ENCODE results near the gene TM4SF18.
A peak's percentile ranks its signal among the peaks of the same experiment; 100 is the strongest.

Gene TM4SF18

DNA sequence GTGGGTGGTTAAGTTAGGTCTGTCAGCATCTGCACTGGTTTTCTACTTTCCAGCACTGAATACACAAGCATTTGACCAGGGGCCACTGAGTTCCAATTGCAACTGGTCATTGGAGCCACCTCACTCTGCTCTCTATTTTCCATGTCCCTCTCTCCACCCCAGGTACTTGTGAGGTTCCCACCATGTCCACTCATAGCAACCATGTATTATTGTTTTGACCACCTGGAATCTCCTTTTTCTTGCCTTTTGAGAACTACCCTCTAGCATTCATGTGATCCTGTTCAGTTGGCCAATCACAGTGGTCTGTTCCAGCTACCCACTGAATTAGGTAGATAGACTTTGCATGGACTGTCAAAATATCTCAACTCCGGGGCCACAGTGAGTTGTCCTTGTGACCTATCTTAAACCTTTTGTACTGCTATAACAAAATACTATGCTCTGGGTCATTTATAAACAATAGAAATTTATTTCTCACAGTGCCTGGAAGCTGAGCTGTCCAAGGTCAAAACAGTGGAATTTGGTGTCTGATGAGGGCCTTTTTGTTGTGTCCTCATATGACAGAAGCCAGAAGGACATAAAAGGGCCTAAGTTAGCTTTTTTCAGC, 20.2 kb upstream of the TM4SF18 start:
- Histone ChIP-seq H3K23ac (ENCODE audit: low read depth, low read length, poor library complexity) (no peak overlapping the region), H3K79me1 (ENCODE audit: low read depth, low read length) (no peaks in the 10 kb centered on the region), H4K91ac (ENCODE audit: low read depth, low read length, poor library complexity) (no peak overlapping the region), H3K36me3 (replicated peaks in 1 of 2; ENCODE audit: control insufficient read depth in 2 of 2, insufficient read depth in 2 of 2, low read length in 2 of 2) (no peaks in the 10 kb centered on the region), H3K14ac (ENCODE audit: low read length) (no peak overlapping the region), H3K27ac (replicated peaks; ENCODE audit: low read length) (no peak overlapping the region), H3K18ac (ENCODE audit: low read length) (no peak overlapping the region), H2BK12ac (ENCODE audit: low read length) (no peak overlapping the region), H3K4ac (ENCODE audit: low read length) (no peak overlapping the region), H3K4me3 (ENCODE audit: low read length in 2 of 2) (no peak overlapping the region), H3K9ac (ENCODE audit: low read depth, low read length, poor library complexity) (no peak overlapping the region), H2BK15ac (ENCODE audit: low read length) (no peak overlapping the region), H3K4me1 (ENCODE audit: control insufficient read depth in 2 of 2, insufficient read depth in 1 of 2, low read depth in 1 of 2, low read length in 2 of 2) (no peaks in the 10 kb centered on the region), H2AK5ac (ENCODE audit: low read depth, low read length) (no peak overlapping the region), H2BK120ac (ENCODE audit: low read depth, low read length) (no peak overlapping the region), H3K4me2 (ENCODE audit: insufficient read depth, low read length, poor library complexity, severe bottlenecking) (no peak overlapping the region), H3K9me3 (replicated peaks in 1 of 2; ENCODE audit: control insufficient read depth in 2 of 2, insufficient read depth in 1 of 2, low read depth in 1 of 2, low read length in 2 of 2) (no peaks in the 10 kb centered on the region), H3K27me3 (ENCODE audit: control insufficient read depth in 3 of 3, insufficient read depth in 3 of 3, low read depth in 1 of 3, low read length in 3 of 3) (peaks cover 0 to 4% (median 0%) of the 10 kb centered on the region in 3 experiments), H2AFZ (ENCODE audit: low read length) (no peak overlapping the region), H2BK5ac (ENCODE audit: low read length) (no peak overlapping the region), H4K8ac (ENCODE audit: low read depth, low read length) (no peak overlapping the region)
- WGBS, 2 donors (ENCODE audit: extremely low coverage in 2 of 2, insufficient read length in 2 of 2, insufficient replicate concordance in 1 of 2), result no CpG with 5 or more reads among the region's 1 CpG
- no peak for DNase-seq (ENCODE audit: low spot score)

DNA sequence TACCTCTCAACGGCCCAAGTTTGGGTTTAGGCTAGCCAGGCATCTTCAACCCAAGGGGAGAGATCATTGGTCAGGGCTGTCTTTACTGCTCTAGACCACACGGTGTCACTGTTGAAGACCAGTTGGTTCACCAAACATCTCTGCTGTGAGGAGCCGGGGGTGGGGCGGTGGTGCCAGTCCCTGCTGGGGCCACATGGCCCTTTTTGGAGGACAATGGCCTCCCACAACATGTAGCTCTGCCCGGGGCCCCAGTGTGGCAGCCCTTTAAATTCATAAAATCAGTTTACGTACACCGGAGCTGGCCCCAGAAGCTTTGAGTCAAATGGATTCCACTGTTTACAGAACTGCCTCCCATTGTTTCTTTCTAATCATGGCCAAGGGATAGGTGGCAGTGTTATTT, 19.1 kb upstream of the TM4SF18 start:
- WGBS, 2 donors (ENCODE audit: extremely low coverage in 2 of 2, insufficient read length in 2 of 2, insufficient replicate concordance in 1 of 2), result no CpG with 5 or more reads among the region's 7 CpGs
- H3K4me2 ChIP-seq (ENCODE audit: insufficient read depth, low read length, poor library complexity, severe bottlenecking), result no peak overlapping the region

DNA sequence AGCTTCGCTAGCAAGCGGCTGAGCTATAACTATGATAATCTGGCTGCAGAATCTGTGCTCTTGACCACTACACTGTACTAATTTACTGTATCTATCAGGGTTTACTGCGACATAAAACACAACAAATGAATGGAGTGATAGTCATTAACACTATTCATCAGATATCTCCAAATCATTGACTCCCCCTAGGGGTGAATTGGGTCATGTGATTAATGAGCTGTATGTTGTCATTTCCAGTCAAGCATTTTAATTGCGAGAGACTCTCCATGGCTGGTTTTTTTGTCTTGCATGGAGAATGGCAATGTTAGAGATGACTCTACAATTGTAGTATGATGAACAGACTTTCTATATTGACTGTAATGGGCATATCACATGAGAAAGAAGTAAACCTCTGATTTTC, 10.5 kb upstream of the TM4SF18 start:
- Histone ChIP-seq H3K4me2 (ENCODE audit: insufficient read depth, low read length, poor library complexity, severe bottlenecking) (no peak overlapping the region), H3K9me3 (replicated peaks in 1 of 2; ENCODE audit: control insufficient read depth in 2 of 2, insufficient read depth in 1 of 2, low read depth in 1 of 2, low read length in 2 of 2) (no peaks in the 10 kb centered on the region), H4K8ac (ENCODE audit: low read depth, low read length) (no peak overlapping the region), H3K4me1 (ENCODE audit: control insufficient read depth in 2 of 2, insufficient read depth in 1 of 2, low read depth in 1 of 2, low read length in 2 of 2) (peaks cover 0 to 1% of the 10 kb centered on the region in 2 donors), H3K4ac (ENCODE audit: low read length) (no peak overlapping the region), H2BK15ac (ENCODE audit: low read length) (no peak overlapping the region), H3K9ac (ENCODE audit: low read depth, low read length, poor library complexity) (no peak overlapping the region), H3K18ac (ENCODE audit: low read length) (no peak overlapping the region), H2BK120ac (ENCODE audit: low read depth, low read length) (no peak overlapping the region), H2AK5ac (ENCODE audit: low read depth, low read length) (no peak overlapping the region), H2BK5ac (ENCODE audit: low read length) (no peak overlapping the region), H3K27me3 (ENCODE audit: control insufficient read depth in 3 of 3, insufficient read depth in 3 of 3, low read depth in 1 of 3, low read length in 3 of 3) (peaks cover 0 to 4% (median 0%) of the 10 kb centered on the region in 3 experiments), H3K14ac (ENCODE audit: low read length) (no peak overlapping the region), H3K27ac (replicated peaks; ENCODE audit: low read length) (no peak overlapping the region), H3K79me1 (ENCODE audit: low read depth, low read length) (no peaks in the 10 kb centered on the region), H3K36me3 (replicated peaks in 1 of 2; ENCODE audit: control insufficient read depth in 2 of 2, insufficient read depth in 2 of 2, low read length in 2 of 2) (no peaks in the 10 kb centered on the region), H4K91ac (ENCODE audit: low read depth, low read length, poor library complexity) (no peak overlapping the region), H3K23ac (ENCODE audit: low read depth, low read length, poor library complexity) (no peak overlapping the region), H2AFZ (ENCODE audit: low read length) (no peak overlapping the region), H3K4me3 (ENCODE audit: low read length in 2 of 2) (no peak overlapping the region), H2BK12ac (ENCODE audit: low read length) (no peak overlapping the region)
- no peak for DNase-seq (ENCODE audit: low spot score)
- no CpG with 5 or more reads among the region's 4 CpGs for WGBS, 2 donors (ENCODE audit: extremely low coverage in 2 of 2, insufficient read length in 2 of 2, insufficient replicate concordance in 1 of 2)

More for the DNA sequence above, 19.1 kb upstream of the TM4SF18 start:
- Histone ChIP-seq H3K4ac (ENCODE audit: low read length) (no peak overlapping the region), H2AK5ac (ENCODE audit: low read depth, low read length) (no peak overlapping the region), H3K4me1 (ENCODE audit: control insufficient read depth in 2 of 2, insufficient read depth in 1 of 2, low read depth in 1 of 2, low read length in 2 of 2) (no peaks in the 10 kb centered on the region), H4K91ac (ENCODE audit: low read depth, low read length, poor library complexity) (no peak overlapping the region), H4K8ac (ENCODE audit: low read depth, low read length) (no peak overlapping the region), H3K27me3 (ENCODE audit: control insufficient read depth in 3 of 3, insufficient read depth in 3 of 3, low read depth in 1 of 3, low read length in 3 of 3) (peaks cover 0 to 7% (median 0%) of the 10 kb centered on the region in 3 experiments), H2BK5ac (ENCODE audit: low read length) (no peak overlapping the region), H3K23ac (ENCODE audit: low read depth, low read length, poor library complexity) (no peak overlapping the region), H2BK12ac (ENCODE audit: low read length) (no peak overlapping the region), H3K4me3 (ENCODE audit: low read length in 2 of 2) (no peak overlapping the region), H3K18ac (ENCODE audit: low read length) (no peak overlapping the region), H3K79me1 (ENCODE audit: low read depth, low read length) (no peaks in the 10 kb centered on the region), H2AFZ (ENCODE audit: low read length) (peak overlapping the region; percentile 58), H2BK120ac (ENCODE audit: low read depth, low read length) (no peak overlapping the region), H3K9me3 (replicated peaks in 1 of 2; ENCODE audit: control insufficient read depth in 2 of 2, insufficient read depth in 1 of 2, low read depth in 1 of 2, low read length in 2 of 2) (no peaks in the 10 kb centered on the region), H2BK15ac (ENCODE audit: low read length) (no peak overlapping the region), H3K36me3 (replicated peaks in 1 of 2; ENCODE audit: control insufficient read depth in 2 of 2, insufficient read depth in 2 of 2, low read length in 2 of 2) (no peaks in the 10 kb centered on the region), H3K27ac (replicated peaks; ENCODE audit: low read length) (no peak overlapping the region), H3K14ac (ENCODE audit: low read length) (no peak overlapping the region), H3K9ac (ENCODE audit: low read depth, low read length, poor library complexity) (no peak overlapping the region)
- DNase-seq (ENCODE audit: low spot score), result peak; percentile 27

DNA sequence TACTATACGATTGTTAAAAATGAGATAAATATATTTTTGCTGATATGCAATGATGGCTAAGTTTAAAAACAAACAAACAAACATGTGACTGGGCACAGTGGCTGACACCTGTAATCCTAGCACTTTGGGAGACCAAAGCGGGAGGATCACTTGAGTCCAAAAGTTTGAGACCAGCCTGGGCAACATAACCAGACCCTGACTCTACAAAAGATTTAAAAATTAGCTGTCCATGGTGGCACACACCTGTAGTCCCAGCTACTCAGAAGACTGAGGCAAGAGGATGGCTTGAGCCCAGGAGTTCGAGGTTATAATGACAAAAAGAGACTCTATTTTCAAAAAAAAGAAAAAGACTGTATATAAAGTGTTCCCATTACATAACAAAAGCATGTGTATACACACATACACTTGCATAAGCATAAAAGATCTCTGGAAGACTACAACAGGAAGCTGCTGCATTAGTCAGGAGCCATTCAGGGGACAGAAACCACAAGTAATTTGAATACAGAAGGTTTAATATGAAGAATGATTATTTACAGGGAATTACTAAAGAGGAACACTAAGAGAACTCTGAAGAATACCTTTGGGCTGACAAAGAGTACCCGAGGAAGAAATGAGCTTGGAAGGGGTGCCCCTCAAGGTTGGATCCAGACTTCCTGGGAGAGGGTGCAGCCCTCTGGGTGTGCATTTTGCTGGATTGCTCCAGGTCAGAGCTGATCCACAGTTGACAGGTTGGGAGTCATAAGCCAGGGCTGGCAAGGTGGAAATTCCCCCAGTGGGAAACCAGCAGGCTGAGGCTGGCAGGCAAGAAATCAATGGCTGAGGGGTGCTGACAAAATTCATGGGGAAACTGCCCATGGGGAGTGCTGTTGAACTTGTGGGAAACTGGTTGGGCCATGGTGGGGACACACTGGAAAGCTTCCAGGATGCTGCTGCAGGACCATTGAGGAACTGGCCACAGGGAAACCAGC, 9.3 kb upstream of the TM4SF18 start:
- Histone ChIP-seq H3K27ac (replicated peaks; ENCODE audit: low read length) (no peak overlapping the region), H3K4me3 (ENCODE audit: low read length in 2 of 2) (no peak overlapping the region), H3K4ac (ENCODE audit: low read length) (no peak overlapping the region), H4K8ac (ENCODE audit: low read depth, low read length) (no peak overlapping the region), H3K9ac (ENCODE audit: low read depth, low read length, poor library complexity) (no peak overlapping the region), H3K4me2 (ENCODE audit: insufficient read depth, low read length, poor library complexity, severe bottlenecking) (no peak overlapping the region), H4K91ac (ENCODE audit: low read depth, low read length, poor library complexity) (no peak overlapping the region), H3K23ac (ENCODE audit: low read depth, low read length, poor library complexity) (no peak overlapping the region), H3K36me3 (replicated peaks in 1 of 2; ENCODE audit: control insufficient read depth in 2 of 2, insufficient read depth in 2 of 2, low read length in 2 of 2) (no peaks in the 10 kb centered on the region), H3K79me1 (ENCODE audit: low read depth, low read length) (no peaks in the 10 kb centered on the region), H3K27me3 (ENCODE audit: control insufficient read depth in 3 of 3, insufficient read depth in 3 of 3, low read depth in 1 of 3, low read length in 3 of 3) (no peaks in the 10 kb centered on the region), H3K4me1 (ENCODE audit: control insufficient read depth in 2 of 2, insufficient read depth in 1 of 2, low read depth in 1 of 2, low read length in 2 of 2) (peaks cover 0 to 1% of the 10 kb centered on the region in 2 donors), H3K18ac (ENCODE audit: low read length) (no peak overlapping the region), H2BK15ac (ENCODE audit: low read length) (no peak overlapping the region), H3K9me3 (replicated peaks in 1 of 2; ENCODE audit: control insufficient read depth in 2 of 2, insufficient read depth in 1 of 2, low read depth in 1 of 2, low read length in 2 of 2) (no peaks in the 10 kb centered on the region), H2BK5ac (ENCODE audit: low read length) (no peak overlapping the region), H2BK12ac (ENCODE audit: low read length) (no peak overlapping the region), H2BK120ac (ENCODE audit: low read depth, low read length) (no peak overlapping the region), H3K14ac (ENCODE audit: low read length) (no peak overlapping the region), H2AK5ac (ENCODE audit: low read depth, low read length) (no peak overlapping the region), H2AFZ (ENCODE audit: low read length) (no peak overlapping the region)
- DNase-seq (ENCODE audit: low spot score), result no peak
- no CpG with 5 or more reads among the region's 4 CpGs for WGBS, 2 donors (ENCODE audit: extremely low coverage in 2 of 2, insufficient read length in 2 of 2, insufficient replicate concordance in 1 of 2)
